Activated T-helper 1 cell treated with anti-CD3 and anti-CD28 coated beads, Interleukin-12 subunit alpha, Interleukin-12 subunit beta, Interleukin-2, Interleukin-4 antibody, amounts not matched to agents 30 ng/mL and 10 ng/mL and 1 ng/mL, durations not matched to agents 14 hours and 24 hours and 36 hours (primary cell): Measurements from ENCODE around the gene OMG. TPM values are rescaled to one million over a fixed set of nuclear protein-coding genes. Genes with fewer than 3 reads are reported as not detected.
"Not testable (repeated sequence)": the region's sequence is repeated elsewhere in the genome, so short reads cannot be mapped to it uniquely, and the experiment has no call there.

Source experiments
- DNase-seq: peaks from one replicate; pipeline ENCODE4 v3.0.0; 2021; ENCODE audit warnings: low spot score
- H3K27ac Mint-ChIP-seq: one replicate; pipeline ENCODE4 v1.8.0; 2021; ENCODE audit warnings: mild to moderate bottlenecking, mixed read lengths
- H3K27me3 Mint-ChIP-seq: one replicate; pipeline ENCODE4 v1.8.0; 2022; ENCODE audit warnings: mild to moderate bottlenecking, moderate library complexity, mixed read lengths; ENCODE audit not compliant: insufficient read depth
- H3K36me3 Mint-ChIP-seq: one replicate; pipeline ENCODE4 v1.8.0; 2021; ENCODE audit warnings: low read depth, mixed read lengths
- H3K4me1 Mint-ChIP-seq: one replicate; pipeline ENCODE4 v1.8.0; 2021; ENCODE audit warnings: low read depth, mixed read lengths
- H3K4me3 Mint-ChIP-seq: one replicate; pipeline ENCODE4 v1.8.0; 2021; ENCODE audit warnings: mild to moderate bottlenecking, moderate library complexity, mixed read lengths
- H3K9me3 Mint-ChIP-seq: one replicate; pipeline ENCODE4 v1.8.0; 2021; ENCODE audit warnings: mixed read lengths
- intact Hi-C: fragments of 100-400 bp; cut with micrococcal nuclease; formaldehyde crosslinking; loops from one replicate; pipeline ENCODE4 v1.15.1; 2024
- total RNA-seq: library from RNA; stranded (reverse); gene quantifications from 2 replicates; pipeline ENCODE4 v1.2.3, GENCODE V29; 2022

OMG gene
- total RNA-seq, 1 donor from 2014 or later, result 0.10 TPM

DNA sequence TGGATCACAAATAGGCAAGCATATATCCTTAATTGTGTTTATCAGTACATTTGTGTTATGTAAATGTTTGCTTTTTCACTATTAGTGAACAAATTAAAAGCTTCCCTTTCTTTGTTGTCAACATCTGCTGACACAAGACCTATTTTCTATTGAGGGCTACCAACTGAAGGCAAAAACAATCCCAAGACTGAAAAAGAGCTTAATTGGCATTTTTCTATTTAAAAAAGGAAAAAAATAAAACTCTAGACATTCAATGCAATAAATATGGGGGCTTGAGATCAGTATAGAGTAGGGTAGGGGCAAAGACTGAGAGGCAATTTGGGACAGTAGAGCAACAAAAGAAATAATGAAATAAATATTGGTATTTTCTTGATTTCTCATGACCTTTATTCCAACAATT lies 24.2 kb downstream of the OMG start:
- Mint-ChIP-seq H3K4me3 (no peak overlapping the region), H3K27ac (no peak overlapping the region), H3K4me1 (no peaks in the 10 kb centered on the region), H3K9me3 (no peaks in the 10 kb centered on the region), H3K27me3 (no peaks in the 10 kb centered on the region), H3K36me3 (peaks cover 17% of the 10 kb centered on the region)
- no peak for DNase-seq
- intact Hi-C loops, result no loop called here

DNA sequence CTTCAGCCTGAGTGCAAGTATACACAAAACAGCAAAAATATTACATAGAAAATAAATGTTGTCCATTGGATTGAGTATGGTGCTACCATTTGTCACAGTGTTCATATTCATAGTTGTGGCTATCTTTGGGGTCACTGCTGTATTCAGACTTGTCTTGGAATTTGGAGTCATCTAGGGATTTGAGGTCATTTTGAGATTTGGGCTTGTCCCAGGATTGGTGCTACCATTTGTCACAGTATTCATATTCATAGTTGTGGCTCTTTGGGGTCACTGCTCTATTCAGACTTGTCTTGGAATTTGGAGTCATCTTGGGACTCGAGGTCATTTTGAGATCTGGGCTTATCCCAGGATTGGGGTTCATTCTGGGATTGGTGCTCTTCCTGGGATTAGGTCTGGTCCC lies 24.8 kb downstream of the OMG start:
- no peak overlapping the region for H3K27ac Mint-ChIP-seq
- no peaks in the 10 kb centered on the region for H3K27me3 Mint-ChIP-seq
- DNase-seq, result no peak
- peaks cover 20% of the 10 kb centered on the region for H3K36me3 Mint-ChIP-seq
- H3K4me3 Mint-ChIP-seq, result no peak overlapping the region
- intact Hi-C loops, result no loop called here
- no peaks in the 10 kb centered on the region for H3K9me3 Mint-ChIP-seq
- no peaks in the 10 kb centered on the region for H3K4me1 Mint-ChIP-seq

DNA sequence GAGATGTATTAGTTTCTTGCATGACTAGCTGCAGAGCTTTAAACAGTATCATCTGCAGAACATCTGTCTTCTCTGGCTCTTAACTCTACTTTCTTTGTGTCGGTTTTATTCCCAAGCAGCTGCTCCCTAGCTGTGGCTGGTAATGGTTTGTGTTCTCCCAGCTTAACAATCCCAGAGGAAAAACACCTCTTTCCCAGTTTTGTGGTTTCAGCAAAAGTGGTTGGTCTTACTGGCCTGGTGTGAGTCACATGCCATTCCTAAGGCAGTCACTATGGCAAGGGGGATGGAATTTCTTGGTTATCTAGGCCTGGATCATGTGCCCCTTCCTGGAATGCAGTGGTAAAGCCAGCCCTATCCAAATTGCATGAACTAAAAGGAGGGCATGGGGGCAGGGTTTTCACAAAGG lies 27.5 kb downstream of the OMG start:
- no peaks in the 10 kb centered on the region for H3K9me3 Mint-ChIP-seq
- no peak for DNase-seq
- no peak overlapping the region for H3K4me3 Mint-ChIP-seq
- intact Hi-C loops, result no loop called here
- H3K27ac Mint-ChIP-seq, result no peak overlapping the region
- peaks cover 15% of the 10 kb centered on the region for H3K36me3 Mint-ChIP-seq
- no peaks in the 10 kb centered on the region for H3K27me3 Mint-ChIP-seq
- no peaks in the 10 kb centered on the region for H3K4me1 Mint-ChIP-seq

DNA sequence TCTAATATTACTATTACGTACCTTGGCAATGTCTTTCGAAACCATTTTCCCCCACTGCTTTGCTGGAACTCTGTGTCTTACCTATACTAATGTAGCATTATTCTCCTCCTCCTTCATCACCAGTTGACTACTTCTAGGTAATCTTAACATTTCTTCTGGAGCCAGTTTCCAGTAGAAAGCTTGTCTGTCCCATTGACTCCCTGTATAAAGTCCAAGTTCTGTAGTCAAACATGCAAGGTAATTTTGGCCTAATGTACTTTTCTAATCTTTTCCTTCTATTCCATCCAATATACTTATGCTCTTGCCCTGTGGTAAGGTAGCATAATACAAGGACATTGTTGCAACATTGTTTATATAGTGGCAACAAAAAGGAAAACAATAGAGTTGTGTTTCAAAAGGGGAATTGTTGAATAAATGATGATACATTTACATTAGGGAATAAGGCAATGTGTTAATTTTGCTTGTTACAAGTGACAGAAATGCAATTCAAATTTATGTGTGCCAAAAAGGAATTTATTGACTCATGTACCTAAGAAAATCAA lies 27.9 kb downstream of the OMG start:
- no peak for DNase-seq
- H3K9me3 Mint-ChIP-seq, result no peaks in the 10 kb centered on the region
- peaks cover 12% of the 10 kb centered on the region for H3K36me3 Mint-ChIP-seq
- no peaks in the 10 kb centered on the region for H3K4me1 Mint-ChIP-seq
- intact Hi-C loops, result no loop called here
- no peak overlapping the region for H3K4me3 Mint-ChIP-seq
- no peak overlapping the region for H3K27ac Mint-ChIP-seq
- H3K27me3 Mint-ChIP-seq, result no peaks in the 10 kb centered on the region

DNA sequence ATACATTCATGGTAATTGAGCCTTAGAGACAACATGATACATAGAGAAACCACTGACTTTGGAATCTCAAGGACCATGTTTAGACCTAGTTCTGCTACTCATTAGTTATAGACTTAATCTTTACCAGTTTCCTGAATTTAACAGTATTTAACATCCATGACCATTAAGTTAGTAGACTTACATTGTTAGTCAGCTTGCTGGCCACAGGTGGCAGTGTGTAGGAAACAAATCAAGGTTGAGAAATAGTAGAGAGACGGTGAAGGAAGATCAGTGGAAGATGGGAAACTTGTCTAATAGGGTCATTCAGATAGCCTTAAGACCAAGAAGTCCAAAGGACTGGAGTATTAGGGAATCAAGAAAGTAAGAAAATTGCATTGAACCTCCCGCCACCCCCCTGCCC lies 31.0 kb downstream of the OMG start:
- Mint-ChIP-seq H3K27me3 (no peaks in the 10 kb centered on the region), H3K27ac (no peak overlapping the region), H3K4me1 (no peaks in the 10 kb centered on the region), H3K4me3 (no peak overlapping the region), H3K9me3 (no peaks in the 10 kb centered on the region), H3K36me3 (peaks cover 12% of the 10 kb centered on the region)
- no peak for DNase-seq
- intact Hi-C loops, result loop anchor here (1.0 kb wide), 1 partner anchor 107 kb away; no protein-coding TSS in a partner anchor

DNA sequence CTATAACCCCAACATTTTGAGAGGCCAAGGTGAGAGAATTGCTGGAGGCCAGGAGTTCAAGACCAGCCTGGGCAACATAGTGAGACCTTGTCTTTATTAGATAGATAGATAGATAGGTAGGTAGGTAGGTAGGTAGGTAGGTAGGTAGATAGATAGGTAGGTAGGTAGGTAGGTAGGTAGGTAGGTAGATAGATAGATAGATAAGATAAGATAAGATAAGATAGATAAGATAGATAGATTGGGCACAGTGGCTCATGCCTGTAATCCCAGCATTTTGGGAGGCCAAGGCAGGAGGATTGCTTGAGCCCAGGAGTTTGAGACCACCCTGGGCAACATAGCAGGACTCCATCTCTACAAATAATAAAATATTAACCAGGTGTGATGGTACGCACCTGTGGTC lies 34.1 kb downstream of the OMG start:
- H3K27ac Mint-ChIP-seq, intact Hi-C loops, H3K4me3 Mint-ChIP-seq, H3K36me3 Mint-ChIP-seq, DNase-seq, H3K4me1 Mint-ChIP-seq, H3K27me3 Mint-ChIP-seq, H3K9me3 Mint-ChIP-seq: not testable (repeated sequence)

DNA sequence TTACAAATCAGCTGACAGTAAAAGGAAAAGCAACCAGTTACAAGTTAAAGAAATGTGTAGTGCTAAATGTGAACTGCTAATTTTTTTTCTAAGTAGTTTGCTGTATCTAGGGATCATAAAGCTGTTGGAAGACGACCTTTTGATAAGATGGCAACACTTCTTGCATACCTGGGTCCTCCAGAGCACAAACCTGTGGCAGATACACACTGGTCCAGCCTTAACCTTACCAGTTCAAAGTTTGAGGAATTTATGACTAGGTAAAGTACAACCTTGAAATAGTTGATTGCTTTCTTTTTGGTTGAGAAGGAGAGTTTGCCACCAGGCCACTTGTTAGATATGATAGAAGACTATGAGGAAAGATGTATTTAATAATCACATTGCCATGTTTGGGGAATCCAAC lies 35.4 kb downstream of the OMG start:
- no peaks in the 10 kb centered on the region for H3K27me3 Mint-ChIP-seq
- intact Hi-C loops, result no loop called here
- DNase-seq, result no peak

DNA sequence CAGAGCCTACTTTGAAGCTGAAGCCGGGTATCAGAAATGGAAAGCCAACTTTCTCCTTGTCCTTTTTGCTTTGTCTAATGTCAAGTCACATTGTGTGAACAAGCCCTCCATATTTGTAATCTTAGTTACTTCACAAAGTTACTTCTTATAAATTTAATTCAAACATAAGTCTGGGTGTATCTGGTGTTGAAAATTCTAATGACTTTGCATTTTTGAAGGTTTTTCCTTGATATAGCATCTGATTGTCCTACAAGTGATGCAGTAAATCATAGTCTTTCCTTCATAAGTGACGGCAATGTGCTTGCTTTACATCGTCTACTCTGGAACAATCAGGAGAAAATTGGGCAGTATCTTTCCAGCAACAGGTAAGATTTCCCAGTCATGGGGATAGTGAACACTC lies 36.9 kb downstream of the OMG start:
- H3K27ac Mint-ChIP-seq, result no peak overlapping the region
- no peak for DNase-seq
- H3K4me3 Mint-ChIP-seq, result no peak overlapping the region
- H3K27me3 Mint-ChIP-seq, result no peaks in the 10 kb centered on the region
- no peaks in the 10 kb centered on the region for H3K9me3 Mint-ChIP-seq
- H3K36me3 Mint-ChIP-seq, result no peaks in the 10 kb centered on the region
- intact Hi-C loops, result no loop called here
- no peaks in the 10 kb centered on the region for H3K4me1 Mint-ChIP-seq

More for the DNA sequence above, 35.4 kb downstream of the OMG start:
- Mint-ChIP-seq H3K4me1 (no peaks in the 10 kb centered on the region), H3K27ac (no peak overlapping the region), H3K9me3 (no peaks in the 10 kb centered on the region), H3K36me3 (peaks cover 3% of the 10 kb centered on the region), H3K4me3 (no peak overlapping the region)

DNA sequence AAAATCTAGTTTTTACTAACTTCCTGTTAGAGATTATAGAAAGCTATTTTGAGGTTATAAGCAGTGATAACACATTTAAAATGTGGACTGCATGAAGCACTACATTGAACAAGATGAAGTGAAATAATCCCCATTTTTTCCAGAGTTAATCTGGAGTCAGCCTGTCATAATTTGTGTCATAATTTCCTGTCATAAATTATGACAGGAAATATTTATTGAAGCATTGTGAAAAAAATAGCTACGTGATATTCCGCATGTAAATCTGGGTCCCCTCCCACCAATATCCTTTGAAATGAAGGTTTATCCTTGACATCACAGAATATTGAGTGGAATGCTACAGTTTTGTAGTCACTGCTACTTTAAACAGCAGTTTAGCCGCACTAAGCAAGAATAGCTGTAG lies 40.1 kb downstream of the OMG start:
- Mint-ChIP-seq H3K27ac (no peak overlapping the region), H3K9me3 (no peaks in the 10 kb centered on the region), H3K4me3 (no peak overlapping the region), H3K27me3 (no peaks in the 10 kb centered on the region), H3K4me1 (no peaks in the 10 kb centered on the region), H3K36me3 (no peaks in the 10 kb centered on the region)
- no peak for DNase-seq
- intact Hi-C loops, result no loop called here

DNA sequence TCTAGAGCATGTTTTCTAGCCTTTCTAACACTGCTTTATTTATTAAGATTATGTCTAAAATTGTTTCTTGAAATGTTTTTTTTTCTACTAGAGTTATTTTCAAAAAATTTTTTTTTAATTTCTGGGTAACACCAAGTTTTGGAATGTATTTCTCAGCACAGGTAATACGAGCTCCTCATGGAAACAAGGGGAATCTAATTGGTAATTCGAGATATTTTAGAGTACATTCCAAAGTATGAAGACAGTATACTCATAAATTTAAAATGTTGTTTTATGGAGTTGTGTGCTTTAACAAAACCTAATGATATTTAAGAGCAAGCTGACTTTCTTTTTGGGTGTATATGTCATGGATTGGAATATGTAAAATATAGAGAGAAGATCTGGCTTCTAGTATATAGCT lies 42.4 kb downstream of the OMG start:
- Mint-ChIP-seq H3K36me3 (peaks cover under 1% of the 10 kb centered on the region), H3K4me1 (no peaks in the 10 kb centered on the region), H3K9me3 (no peaks in the 10 kb centered on the region), H3K4me3 (no peak overlapping the region), H3K27ac (no peak overlapping the region), H3K27me3 (no peaks in the 10 kb centered on the region)
- intact Hi-C loops, result no loop called here
- no peak for DNase-seq

DNA sequence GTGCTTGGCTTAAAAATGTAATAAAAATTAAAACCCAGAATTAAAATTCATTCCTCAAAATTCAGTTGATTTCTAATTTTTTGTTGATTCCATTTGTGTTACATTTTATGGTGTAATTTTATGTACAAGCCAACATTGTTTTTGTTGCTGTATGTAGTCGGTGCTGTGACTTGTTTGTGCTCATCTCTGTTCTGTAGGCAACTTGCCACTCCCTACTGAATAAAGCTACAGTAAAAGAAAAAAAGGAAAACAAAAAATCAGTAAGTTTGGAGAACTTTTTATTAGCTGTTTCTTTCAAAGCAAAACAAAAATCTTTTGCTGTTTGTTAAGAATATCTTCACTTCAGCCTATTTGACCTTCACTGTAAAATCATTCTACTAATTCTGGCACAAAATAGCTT lies 44.3 kb downstream of the OMG start:
- Mint-ChIP-seq H3K36me3 (peaks cover 5% of the 10 kb centered on the region), H3K27ac (no peak overlapping the region), H3K27me3 (no peaks in the 10 kb centered on the region), H3K4me1 (no peaks in the 10 kb centered on the region), H3K4me3 (no peak overlapping the region), H3K9me3 (no peaks in the 10 kb centered on the region)
- intact Hi-C loops, result no loop called here
- no peak for DNase-seq

DNA sequence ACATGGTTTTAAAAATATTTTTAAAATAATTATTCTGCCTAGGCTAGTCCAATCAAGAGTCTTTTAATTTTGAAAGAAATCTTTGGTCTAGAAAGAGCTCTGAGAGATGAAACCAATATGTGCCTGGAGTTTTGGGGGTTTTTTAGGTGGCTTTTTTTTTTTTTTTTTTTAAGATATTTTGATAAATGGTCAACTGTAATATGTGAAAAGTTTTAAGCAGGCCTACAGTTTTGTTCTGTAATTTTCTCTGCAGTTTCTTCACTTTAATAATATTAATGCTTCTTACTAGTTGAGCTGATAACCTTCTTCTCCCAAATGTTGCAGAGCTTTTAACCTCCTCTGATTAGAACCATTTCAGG lies 45.1 kb downstream of the OMG start:
- H3K36me3 Mint-ChIP-seq, result peaks cover 5% of the 10 kb centered on the region

DNA sequence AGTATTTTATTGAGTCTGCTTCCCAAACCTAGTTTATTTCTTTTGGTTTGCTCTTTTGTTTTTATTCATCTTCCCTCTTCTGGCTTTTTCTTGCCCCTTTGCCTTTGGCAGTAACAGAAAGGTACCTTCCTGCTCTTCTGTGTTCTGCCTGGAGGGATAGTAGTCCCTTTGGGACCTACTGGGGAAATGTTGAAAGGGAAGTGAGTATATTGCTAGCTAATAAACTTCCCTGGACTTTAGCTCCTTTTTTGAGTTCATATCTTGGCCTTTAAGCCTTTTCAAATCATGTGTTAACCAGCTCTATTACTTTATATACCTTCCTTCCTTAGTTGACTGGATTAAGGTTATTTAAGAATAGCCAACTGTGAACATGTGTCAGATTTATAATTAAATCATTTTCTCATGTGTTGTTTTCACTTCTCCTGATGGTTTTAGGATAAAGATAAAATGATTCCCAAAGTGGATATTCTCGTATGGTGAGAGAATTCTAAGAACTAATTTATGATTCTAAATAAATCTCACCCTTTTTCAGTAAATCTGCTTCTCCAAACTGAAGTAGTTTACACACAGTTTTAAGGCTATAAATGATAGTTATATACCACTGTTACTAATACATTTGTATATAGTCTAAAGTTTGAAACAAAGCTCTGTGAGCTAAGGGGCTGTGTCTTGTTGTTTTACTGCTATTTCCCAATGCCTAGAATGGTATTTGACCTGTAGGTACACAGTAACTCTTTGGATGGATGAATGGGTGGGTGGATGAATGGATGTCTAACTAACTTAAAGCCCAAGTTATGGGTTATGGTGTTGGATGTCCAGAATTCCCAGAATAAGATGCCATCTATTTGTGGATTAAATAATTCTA lies 45.7 kb downstream of the OMG start:
- DNase-seq, result no peak
- Mint-ChIP-seq H3K27ac (no peak overlapping the region), H3K36me3 (peaks cover 5% of the 10 kb centered on the region), H3K9me3 (no peaks in the 10 kb centered on the region), H3K4me1 (no peaks in the 10 kb centered on the region), H3K4me3 (no peak overlapping the region), H3K27me3 (no peaks in the 10 kb centered on the region)
- intact Hi-C loops, result no loop called here

More for the DNA sequence above, 45.1 kb downstream of the OMG start:
- DNase-seq, result no peak
- intact Hi-C loops, result no loop called here
- Mint-ChIP-seq H3K9me3 (no peaks in the 10 kb centered on the region), H3K27me3 (no peaks in the 10 kb centered on the region), H3K4me3 (no peak overlapping the region), H3K27ac (no peak overlapping the region), H3K4me1 (no peaks in the 10 kb centered on the region)
